Omental fat pad (tissue), 4 donors: ENCODE data around the gene ZNF585A. TPM values are rescaled to one million over a fixed set of nuclear protein-coding genes. Genes with fewer than 3 reads are reported as not detected.
"Not testable (repeated sequence)": the region's sequence is repeated elsewhere in the genome, so short reads cannot be mapped to it uniquely, and the experiment has no call there.

ENCODE experiments used
- ATAC-seq: fragments of 150-250 bp; one replicate; pipeline ENCODE4 v1.9.1; 2016; ENCODE audit warnings: mild to moderate bottlenecking, moderate library complexity; ENCODE audit not compliant: low FRiP score
- DNase-seq: peaks from one replicate; pipeline ENCODE4 v3.0.0-alpha.2; 2019; ENCODE audit warnings: low spot score
- total RNA-seq, 4 donors: library from RNA; depleted of rRNA; stranded (reverse); fragments of >200 nt; gene quantifications; one replicate each; pipeline ENCODE4 v1.1.0, GENCODE V29; 2016
- TF ChIP-seq, protein P1 (sequence below), 3 donors: fragments of 450-650 bp; IDR thresholded peaks; one replicate each; pipeline ENCODE4 v1.5.1; 2016 to 2017; ENCODE audit warnings: antibody characterized with exemption in 3 of 3, mild to moderate bottlenecking in 3 of 3, moderate library complexity in 2 of 3

ZNF585A gene
- total RNA-seq, 4 donors from 2014 or later, result 3.8 to 12.8 (median 7.4) TPM

DNA sequence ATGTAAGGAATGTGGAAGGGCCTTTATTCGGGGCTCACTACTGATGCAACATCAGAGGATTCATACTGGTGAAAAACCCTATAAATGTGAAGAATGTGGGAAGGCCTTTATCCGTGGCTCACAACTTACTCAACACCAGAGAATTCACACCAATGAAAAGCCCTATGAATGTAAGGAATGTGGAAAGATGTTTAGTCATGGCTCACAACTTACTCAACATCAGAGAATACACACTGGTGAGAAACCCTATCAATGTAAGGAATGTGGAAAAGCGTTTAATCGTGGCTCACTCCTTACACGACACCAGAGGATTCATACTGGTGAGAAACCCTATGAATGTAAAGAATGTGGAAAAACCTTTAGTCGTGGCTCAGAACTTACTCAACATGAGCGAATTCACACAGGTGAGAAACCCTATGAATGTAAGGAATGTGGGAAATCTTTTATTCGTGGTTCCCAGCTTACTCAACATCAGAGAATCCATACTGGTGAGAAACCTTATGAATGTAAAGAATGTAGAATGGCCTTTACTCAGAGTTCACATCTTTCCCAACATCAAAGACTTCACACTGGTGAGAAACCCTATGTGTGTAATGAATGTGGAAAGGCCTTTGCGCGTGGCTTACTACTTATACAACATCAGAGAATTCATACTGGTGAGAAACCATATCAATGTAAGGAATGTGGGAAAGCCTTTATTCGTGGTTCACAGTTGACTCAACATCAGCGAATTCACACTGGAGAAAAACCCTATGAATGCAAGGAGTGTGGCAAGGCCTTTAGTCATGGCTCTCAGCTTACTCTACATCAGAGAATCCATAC is 44.3 kb downstream of the ZNF585A start:
- TF ChIP-seq, protein P1, sequence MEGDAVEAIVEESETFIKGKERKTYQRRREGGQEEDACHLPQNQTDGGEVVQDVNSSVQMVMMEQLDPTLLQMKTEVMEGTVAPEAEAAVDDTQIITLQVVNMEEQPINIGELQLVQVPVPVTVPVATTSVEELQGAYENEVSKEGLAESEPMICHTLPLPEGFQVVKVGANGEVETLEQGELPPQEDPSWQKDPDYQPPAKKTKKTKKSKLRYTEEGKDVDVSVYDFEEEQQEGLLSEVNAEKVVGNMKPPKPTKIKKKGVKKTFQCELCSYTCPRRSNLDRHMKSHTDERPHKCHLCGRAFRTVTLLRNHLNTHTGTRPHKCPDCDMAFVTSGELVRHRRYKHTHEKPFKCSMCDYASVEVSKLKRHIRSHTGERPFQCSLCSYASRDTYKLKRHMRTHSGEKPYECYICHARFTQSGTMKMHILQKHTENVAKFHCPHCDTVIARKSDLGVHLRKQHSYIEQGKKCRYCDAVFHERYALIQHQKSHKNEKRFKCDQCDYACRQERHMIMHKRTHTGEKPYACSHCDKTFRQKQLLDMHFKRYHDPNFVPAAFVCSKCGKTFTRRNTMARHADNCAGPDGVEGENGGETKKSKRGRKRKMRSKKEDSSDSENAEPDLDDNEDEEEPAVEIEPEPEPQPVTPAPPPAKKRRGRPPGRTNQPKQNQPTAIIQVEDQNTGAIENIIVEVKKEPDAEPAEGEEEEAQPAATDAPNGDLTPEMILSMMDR (IDR thresholded peaks at IDR 0.05), result no peak
- no peak for DNase-seq
- ATAC-seq, result no peak

DNA sequence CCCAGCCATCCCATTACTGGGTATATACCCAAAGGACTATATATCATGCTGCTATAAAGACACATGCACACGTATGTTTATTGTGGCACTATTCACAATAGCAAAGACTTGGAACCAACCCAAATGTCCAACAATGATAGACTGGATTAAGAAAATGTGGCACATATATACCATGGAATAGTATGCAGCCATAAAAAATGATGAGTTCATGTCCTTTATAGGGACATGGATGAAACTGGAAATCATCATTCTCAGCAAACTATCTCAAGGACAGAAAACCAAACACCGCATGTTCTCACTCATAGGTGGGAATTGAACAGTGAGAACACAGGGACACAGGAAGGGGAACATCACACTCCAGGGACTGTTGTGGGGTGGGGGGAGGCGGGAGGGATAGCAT is 50.4 kb downstream of the ZNF585A start:
- not testable (repeated sequence) for DNase-seq, ATAC-seq

DNA sequence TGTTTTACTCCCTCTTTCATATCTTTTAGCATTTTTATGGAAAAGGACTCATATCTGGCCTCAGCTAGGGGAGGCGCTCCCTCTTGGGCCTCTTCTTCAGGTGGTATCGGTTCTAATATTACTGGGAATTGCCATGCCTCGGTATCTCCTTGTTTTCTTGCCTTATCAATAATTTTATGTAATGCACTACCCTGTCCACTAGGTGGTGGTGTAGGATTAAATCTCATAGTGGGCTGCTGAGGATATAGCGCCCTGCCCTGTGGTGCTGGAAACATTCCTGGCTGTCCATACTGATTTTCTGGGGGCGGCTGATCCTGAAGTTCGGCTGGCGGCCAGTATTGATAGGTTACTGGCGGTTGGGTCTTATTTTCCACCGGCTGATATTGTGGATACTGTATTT is 58.5 kb downstream of the ZNF585A start:
- DNase-seq (no peak), ATAC-seq (no peak)
- TF ChIP-seq, protein P1 (IDR thresholded peaks at IDR 0.05), result no peak

DNA sequence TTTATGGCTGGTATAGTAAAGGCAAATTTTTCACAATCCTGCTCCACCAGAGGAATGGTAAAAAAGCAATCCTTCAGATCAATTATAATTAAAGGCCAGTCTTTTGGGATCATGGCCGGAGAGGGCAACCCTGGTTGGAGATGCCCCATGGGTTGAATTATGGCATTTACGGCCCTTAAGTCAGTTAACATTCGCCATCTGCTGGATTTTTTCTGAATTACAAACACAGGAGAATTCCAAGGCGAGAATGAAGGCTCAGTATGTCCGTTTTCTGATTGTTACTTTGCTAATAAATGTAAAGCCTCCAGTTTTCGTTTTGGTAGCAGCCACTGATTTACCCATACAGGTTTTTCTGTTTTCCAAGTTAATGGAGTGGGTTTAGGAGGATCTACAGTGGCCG is 60.7 kb downstream of the ZNF585A start:
- not testable (repeated sequence) for DNase-seq, ATAC-seq

DNA sequence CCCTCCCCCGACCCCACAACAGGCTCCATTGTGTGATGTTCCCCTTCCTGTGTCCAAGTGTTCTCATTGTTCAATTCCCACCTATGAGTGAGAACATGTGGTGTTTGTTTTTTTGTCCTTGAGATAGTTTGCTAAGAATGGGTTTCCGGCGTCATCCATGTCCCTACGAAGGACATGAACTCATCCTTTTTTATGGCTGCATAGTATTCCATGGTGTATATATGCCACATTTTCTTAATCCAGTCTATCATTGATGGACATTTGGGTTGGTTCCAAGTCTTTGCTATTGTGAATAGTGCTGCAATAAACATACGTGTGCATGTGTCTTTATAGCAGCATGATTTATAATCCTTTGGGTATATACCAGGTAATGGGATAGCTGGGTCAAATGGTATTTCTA is 68.4 kb downstream of the ZNF585A start:
- not testable (repeated sequence) for ATAC-seq, DNase-seq

DNA sequence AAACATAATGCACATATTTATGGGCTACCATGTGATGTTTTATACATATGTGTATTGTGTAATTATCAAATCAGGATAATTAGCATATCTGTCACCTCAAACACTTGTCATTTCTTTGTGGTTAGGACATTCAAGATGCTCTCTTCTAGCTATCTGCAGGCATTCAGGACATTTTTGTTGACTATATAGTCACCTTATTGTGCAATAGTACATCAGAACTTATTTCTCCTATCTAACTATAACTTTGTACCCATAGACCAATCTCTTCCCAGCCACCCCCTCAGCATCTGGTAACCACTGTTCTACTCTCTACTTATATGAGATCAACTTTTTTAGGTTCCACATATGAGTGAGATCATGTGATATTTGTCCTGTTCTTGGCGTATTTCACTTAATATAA is 73.9 kb downstream of the ZNF585A start:
- TF ChIP-seq, protein P1 (IDR thresholded peaks at IDR 0.05), result no peak
- ATAC-seq, result no peak

DNA sequence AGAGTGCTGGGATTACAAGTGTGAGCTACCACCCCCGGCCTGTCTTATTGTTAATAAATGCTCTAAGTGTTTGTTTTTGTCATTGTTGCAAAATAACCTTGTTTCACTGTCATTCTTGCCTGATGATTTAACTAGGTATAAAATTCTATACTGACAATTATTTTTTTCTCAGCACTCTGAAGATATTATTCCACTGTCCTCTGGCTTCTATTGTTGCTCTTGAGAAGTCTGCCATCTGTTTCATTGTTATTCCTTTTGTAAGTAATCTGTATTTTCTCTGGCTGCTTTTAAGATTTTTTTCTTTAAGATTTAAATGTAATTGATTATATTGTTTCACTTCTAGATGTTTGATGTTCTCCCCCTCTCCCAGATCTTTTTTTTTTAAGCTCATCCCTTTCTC is 76.6 kb downstream of the ZNF585A start:
- TF ChIP-seq, protein P1 (IDR thresholded peaks at IDR 0.05), result no peak
- DNase-seq (no peak), ATAC-seq (no peak)

More for the DNA sequence above, 73.9 kb downstream of the ZNF585A start:
- DNase-seq, result no peak

Other genes starting within 250 kb of the ZNF585A start
- gene ZNF420, start 94.3 kb downstream of the ZNF585A start, total RNA-seq, result 1 to 10 TPM; 8.0 to 9.2 (median 8.8) TPM
- gene ZNF585B, start 37.8 kb upstream of the ZNF585A start, total RNA-seq, result 10 to 100 TPM in 2 of 4 donors, 1 to 10 TPM in 2; 7.5 to 25.5 (median 11.5) TPM
- gene ZNF383, start 45.5 kb upstream of the ZNF585A start, total RNA-seq, result 10 to 100 TPM in 1 of 4 donors, 1 to 10 TPM in 3; 4.5 to 11.3 (median 6.2) TPM
- gene ZNF527, start 198.4 kb upstream of the ZNF585A start, total RNA-seq, result 1 to 10 TPM; 3.7 to 7.4 (median 4.6) TPM